NCI-H82 treated with DMSO at 0.1 percent for 48 hours (cell line): ENCODE data around the gene HLCS.
"Not testable (repeated sequence)": the region's sequence is repeated elsewhere in the genome, so short reads cannot be mapped to it uniquely, and the experiment has no call there.

Experiments used
- DNase-seq: peaks from one replicate; lab custom pipeline; 2025; ENCODE audit not compliant: unreplicated experiment; lab: John Stamatoyannopoulos, UW

Gene HLCS

DNA sequence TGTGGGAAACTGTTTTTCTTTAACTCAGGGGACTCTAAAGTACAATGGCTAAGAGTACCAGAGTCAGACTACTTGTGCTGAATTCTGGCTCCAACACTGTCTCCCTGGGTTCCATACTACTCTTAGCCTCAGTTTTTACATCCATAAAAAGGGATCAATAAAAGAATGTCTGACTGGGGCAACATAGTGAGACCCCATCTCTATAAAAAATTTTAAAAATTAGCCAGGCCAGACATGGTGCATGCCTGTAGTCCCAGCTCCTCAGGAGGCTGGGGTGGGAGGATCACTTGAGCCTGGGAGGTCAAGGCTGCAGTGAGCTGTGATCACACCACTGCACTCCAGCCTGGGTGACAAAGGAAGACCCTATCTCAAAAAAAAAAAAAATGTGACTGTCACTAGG, 150.4 kb downstream of the HLCS start:
- DNase-seq = not testable (repeated sequence)

DNA sequence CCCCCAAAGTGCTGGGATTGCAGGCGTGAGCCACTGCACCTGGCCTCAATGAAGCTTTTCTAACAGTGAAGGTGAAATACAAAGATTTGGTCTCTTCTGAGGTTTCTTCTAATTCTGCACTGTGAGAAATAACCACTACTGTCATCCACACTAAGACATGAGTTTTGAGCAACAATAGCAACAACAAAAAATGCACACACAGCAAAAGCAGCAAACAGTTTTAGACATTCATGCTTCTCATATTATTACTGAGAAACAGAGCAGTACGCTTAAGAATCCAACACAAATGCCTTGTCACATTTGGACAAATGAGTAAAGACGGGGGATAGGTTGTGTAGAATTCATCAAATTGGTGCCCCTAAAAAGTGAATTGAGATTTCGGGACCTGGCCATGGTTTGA, 151.2 kb downstream of the HLCS start:
- no peak for DNase-seq

DNA sequence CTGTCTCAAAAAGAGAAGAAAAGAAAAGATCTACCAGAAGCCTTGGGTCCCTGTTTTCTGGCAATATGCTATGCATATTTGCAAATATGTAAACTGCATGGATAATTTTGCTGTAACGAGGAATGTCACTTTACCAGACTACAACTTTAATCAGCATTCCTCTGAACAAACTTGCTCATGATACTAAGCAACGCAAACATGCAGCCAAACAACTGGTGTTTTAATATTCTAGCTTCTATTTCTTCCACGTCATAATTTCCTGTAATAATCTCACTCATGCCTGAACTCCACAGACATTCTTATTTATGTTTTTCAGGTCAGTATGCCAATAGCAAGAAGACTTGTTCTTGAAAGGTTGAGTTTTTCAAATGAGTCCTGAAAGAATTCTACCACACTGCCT, 153.4 kb downstream of the HLCS start:
- DNase-seq = no peak

DNA sequence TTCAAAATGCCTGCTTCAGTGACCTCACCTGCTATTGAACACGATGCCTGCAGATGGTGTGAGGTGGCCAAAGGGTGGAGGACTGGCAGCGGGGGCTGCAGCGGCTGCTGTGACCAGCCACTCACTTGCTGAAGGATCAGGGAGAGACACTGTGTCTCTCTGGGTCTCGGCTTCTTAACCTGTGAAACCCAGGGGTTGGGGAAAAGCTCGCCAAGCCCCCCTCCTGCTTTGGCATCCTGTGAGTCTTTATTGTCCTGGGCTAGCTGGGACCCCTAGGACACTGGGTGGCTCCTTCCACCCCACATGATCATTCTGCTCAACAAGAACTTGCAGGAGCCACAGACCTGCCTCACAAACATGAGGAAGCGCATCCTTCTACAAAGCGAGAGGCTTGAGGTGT, 154.7 kb downstream of the HLCS start:
- DNase-seq = no peak

DNA sequence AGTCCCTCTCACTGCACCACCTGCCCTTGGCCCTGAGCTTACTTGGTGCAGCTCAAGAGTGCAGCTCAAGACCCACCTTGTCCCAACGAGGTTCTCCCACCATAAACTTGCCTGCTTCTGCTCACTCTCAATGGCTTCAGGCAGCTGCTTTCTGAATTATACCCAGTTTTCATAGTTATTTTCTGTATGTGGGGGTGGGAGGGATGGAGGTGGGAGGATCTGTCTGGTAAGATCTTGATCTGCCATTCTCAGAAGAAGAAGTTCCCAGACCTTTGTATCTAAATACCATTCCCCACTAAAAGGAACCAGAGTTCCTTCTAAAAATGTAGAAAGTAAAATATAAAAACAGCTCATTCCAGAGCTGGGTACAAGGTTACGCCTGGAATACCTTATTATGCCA, 156.0 kb downstream of the HLCS start:
- DNase-seq = no peak

DNA sequence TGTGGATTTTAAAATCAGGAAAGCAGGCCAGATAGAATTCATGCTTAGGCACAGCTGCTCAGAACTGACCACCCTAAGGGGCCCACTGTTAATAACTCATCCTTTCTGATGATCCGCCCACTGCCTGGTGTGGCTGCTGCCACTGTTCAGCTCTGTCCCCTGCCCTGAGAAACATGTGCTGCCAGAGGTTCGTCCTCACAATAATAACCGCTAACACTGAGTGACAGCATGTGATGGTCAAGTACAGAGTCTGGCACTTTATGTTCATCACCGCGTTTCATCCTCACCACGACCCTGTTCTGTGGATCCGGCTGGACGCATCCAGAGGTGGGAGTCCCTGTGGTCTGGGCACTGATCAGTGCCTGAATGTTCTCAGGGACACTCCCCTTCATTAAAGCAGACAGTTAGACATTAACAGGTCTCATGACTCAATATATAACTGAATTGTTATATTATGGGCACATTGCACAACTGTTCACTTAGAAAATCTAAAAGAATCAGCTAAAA, 159.0 kb downstream of the HLCS start:
- no peak for DNase-seq

DNA sequence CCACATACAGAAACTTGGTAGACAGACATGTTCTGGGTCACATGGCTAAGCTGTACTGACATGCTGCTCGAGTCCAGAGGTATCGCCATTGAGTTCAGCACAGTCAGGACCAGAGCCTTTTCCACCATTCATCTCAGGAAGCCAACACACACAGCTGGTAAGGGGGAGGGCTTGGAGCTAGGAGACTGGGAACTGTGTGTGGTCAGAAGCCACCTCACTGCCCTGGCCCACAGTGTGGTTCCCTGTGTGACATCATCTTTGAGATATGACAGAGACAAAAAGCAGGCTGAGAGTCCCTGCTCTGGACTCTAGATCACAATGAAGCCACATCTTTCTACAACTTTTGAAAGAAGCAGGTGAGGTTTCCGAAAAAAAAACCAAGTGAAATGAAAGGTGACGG, 160.4 kb downstream of the HLCS start:
- no peak for DNase-seq

DNA sequence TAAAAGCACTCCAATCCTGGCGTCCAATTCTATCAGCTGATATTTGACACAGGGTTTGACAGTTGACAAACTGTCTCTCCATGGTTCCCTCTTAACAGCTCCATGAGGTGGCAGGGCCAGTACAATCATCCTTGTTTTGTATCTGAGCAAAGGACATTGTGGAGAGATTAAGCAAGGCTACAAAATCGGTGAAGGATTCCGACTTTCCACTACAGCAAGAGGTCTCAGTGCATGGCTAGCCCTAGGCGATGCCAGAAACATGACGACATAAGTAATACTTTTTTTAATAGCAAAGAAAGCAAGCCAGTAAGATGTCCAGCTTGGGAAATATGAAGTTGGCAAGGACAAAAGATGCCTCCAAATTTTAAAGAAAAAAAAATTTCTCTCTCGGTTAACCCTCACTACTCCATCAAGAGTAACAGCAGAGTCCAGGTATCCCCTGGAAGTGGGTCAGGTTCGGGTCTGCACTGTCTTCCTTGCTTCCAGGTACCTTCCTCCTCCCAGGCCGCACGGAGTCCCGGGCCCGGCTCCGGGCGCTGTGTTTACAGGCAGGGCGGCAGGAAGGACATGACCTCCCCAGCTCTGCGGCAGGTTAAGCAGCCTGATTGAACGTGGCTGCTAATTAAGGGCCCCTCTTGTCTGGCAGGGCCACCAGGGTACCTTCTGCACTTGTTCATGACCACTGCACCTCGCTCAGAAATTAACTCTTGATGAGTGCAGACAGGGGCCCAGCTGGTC, 161.4 kb downstream of the HLCS start:
- DNase-seq = no peak

DNA sequence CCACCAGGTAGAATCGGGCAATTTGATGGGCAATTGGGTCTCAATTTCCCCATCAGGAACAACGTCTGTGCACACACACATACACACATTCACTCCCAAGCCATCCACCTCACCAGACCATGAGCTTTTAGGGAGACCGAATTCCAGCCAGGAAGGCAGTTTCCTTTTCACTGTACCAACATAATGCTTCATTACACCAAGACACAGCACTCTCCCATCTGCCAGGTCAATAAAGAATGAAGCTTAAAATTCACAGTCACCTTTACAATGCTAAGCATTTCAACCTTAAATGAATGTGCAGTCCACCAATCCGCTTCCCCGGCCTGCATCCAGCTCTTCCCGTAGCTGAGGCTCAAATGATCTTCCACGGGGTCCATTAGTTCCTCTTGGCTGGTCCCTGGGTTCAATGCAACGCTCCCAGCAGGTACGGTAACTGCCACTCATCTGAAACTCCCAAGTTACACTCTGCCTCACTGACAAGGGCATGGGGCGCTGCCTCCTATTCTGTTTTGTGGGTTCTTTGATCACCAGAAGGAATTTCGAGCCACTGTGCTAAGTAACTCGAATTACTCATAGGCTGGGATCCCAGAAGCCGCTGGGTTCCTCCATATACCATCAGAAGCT, 162.5 kb downstream of the HLCS start:
- DNase-seq = no peak

DNA sequence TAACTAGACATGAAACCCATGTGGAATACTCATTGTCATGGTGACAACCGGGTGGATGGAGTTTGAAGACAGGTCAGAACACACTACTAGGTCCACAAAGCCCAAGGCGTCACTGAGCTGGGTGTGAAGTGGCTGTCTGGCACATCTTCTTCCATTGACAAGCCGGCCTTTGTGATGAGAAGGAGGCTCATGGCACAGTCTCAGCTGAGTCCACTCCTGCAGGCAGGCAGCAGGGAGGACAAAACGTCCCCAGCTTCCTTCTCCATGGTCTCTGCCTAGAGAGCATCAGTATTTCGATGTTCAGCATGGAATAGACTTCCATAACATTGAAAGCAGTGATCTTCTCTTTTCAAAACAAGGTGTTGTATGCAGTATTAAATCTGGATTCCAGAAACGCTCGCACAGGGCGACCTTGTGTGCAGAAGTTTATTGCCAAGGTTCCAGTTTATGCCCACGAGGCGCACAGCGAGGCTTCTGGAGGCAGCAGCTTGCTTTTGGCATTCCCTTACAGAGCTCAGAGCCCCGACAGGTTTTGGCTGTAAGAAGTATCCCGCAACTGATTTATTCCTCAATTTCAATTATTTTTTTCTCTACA, 163.3 kb downstream of the HLCS start:
- DNase-seq = no peak

DNA sequence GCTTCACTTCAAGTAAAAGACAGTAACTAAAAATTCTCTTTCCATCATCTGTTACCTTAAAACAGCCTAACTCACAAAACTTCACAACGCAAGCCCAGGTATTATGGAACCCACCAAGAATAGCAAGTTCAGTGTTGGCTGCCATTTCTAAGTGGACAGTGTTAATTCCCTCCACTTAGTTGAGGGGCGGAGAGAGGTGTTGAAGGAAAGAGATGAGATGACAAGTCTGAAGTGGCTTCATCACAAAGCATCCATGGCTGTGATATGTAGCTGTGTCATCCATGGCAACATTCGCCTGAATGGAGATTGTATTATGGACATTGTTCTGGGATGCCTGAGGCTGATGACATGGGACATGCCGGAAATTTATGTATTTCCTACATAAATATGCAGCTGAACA, 165.7 kb downstream of the HLCS start:
- no peak for DNase-seq

DNA sequence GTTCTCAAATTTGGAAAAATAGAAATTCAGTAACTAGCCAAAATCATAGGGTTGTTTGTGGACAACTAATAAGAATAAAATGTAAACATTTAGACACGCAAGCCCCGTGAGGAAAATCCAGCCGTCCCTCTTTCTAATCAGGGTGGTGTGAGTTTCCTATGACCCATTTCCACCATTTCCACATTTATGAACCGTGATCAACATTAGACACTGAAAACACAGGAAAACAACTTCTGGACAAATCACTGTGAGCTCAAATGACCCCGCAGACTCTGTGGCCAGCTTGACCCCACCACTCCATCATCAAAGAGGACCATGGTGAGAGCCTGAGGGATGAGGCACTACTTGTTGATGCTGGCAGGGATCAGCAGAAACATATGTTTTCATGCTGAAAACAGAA, 166.6 kb downstream of the HLCS start:
- no peak for DNase-seq

DNA sequence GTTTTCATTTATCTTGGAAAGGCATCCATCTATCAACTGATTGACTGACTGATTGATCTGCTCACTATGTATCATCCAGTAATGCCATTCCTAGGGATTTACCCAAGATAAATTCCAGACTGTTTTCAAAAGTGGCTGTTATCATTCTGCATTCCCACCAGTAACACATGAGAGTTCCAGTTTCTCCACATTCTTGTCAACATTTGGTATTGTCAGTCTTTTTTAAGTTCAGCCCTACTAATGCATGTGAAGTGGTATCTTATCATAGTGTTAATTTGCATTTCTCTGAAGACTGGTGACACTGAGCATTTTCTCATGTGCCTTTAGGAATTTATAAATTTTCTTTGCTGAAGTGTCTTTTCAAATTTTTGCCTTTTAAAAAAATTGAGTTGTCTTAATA, 168.0 kb downstream of the HLCS start:
- no peak for DNase-seq

DNA sequence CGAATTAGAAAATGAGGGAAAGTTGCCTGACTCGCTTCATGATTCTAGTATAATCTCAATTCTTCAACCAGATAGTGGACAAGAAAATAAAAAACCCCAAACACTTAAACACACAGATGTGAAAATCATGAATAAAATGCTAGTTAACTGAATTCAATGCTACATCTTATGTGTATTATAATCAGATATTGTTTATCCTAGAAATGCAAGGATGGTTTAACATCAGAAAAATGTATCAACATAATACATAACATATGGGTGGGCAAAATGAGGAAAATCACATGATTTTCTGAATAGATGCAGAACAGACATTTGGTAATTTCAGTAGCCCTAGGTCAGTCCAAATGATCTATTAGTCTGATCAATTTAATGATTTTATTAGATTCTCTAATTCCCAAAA, 170.4 kb downstream of the HLCS start:
- no peak for DNase-seq

DNA sequence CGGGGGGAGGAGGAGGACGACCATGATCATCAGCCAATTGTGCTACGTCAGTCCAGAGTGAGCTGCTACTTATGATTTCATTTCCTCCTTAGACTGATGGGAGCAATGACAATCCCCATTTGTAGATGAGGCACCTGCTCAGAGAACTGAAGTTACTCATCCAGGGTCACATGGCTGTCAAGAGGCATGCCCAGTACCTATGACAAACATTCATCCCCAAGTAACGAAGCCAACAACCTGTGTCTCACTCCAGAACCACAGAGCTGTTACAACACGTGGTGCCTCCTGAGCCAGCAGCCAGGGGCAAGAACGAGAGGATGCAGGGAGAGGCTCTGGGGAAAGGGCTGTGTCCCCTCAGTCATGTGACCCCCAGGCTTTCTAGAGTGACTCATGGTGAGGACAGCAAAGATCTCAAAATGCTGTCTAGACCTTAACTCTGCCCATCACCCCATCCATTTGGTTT, 173.9 kb downstream of the HLCS start:
- DNase-seq = no peak

DNA sequence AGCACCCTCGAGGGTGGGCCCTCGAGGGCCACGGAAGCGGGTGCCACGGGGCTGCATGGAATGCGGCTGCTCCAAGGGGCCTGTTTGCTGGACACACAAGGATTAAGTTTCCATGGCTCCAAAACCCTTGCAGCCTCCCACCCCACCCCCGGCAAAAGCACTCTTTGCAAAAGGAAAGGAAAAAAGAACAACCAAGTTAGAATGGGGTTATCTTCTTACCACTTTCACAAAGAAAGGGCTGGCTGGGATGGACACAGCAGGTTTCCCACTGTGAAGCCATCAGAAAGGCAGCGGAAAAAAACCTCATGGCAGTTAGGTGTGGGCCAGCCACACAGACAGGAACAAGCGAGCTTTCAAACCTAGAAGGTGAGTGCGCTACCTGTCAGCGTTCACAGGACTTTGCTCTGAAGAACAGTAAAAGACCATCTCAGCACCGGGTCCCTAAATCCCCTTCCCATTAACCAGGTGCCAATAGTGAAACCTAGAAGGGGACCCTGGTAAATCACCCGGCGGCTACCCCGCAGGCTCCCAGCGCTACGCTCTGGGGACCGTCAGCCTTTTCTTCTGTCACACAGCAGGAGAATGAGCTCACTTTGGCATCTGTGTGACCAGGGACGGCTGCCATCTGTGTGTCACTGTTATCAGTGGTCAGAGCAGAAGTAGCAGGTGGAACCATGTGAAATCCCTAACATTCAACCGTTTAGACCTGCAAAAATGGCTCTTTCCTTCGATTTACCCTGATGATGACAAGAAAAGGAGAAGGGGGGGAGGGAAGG, 174.6 kb downstream of the HLCS start:
- no peak for DNase-seq

DNA sequence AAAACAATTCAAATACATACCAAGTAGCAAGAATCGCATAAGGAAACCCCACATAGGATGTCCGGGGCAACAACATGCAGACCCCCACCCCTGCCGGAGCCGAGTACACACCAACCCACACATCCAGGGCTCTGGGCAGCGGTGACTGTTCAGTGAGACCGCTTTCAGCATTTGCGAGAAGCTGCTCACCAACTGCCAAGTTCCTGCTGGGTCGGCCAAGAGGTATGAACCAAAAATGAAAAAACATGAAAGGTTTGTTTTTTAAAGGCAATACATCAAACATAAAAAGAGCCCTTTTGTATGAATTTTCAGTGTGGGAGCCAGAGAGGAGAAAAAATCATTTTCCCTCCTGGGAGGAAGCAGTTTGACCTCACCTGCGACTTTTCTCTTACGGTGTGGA, 175.3 kb downstream of the HLCS start:
- no peak for DNase-seq

DNA sequence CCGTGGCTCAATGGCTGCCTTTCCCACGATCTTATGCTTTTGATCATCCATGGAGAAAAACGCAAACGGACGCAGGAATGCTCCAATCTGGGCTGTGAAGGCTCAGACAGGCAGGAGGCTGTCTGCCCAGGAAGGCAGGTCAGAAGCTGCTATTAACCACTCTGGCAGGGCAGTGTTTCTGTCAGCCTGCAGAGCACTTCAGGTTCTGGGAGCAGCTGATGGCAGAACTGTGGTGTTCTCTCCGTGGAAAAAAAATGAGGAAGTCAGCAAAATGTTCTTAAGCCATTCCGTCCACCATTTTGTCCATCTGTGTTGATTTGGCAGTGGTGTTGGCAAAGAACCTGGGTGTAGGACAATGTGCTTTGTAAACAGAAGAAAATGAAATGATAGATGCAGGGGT, 175.9 kb downstream of the HLCS start:
- no peak for DNase-seq

DNA sequence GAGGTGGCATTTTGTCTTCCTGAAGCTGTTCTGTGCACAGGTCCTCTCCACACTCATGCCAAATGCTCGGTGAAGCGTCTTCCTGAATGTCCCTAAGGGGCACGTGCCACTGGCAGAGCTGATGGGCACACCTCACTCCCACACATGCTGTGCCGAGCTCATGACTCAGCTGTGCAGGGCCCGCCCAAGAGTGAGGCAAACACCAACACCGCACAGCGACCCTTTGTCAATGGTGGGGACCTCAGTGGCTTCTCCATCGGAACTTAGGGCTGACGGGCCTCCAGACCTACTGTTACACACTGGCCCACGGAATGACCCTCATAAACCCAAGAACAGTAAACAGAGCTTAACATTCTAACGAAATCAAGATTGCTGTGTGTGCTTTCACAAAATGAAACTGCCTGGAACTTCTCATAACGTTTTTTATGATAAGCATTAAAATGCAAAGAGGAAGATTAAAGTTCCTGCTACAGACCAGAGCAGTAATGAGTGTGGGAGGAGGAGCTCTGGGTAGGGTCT, 178.3 kb downstream of the HLCS start:
- no peak for DNase-seq

DNA sequence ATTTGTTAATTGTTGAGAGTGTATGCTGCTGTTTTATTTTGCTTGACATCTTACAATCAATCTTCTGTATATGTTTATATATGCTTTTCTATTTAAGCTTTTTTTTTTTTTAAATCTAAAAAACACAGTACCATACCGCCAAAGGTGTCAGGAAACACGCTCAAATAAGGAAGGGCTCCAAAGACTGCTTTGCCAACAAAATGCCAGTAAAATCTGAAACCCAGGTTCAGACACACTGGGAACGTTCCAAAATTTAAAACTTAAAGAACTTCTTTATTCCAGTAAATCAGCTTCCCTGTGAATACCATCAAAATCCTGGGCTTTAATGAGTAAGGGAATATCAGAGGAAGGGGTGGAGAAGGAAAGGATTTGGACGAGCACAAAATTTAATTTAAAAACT, 180.3 kb downstream of the HLCS start:
- no peak for DNase-seq

DNA sequence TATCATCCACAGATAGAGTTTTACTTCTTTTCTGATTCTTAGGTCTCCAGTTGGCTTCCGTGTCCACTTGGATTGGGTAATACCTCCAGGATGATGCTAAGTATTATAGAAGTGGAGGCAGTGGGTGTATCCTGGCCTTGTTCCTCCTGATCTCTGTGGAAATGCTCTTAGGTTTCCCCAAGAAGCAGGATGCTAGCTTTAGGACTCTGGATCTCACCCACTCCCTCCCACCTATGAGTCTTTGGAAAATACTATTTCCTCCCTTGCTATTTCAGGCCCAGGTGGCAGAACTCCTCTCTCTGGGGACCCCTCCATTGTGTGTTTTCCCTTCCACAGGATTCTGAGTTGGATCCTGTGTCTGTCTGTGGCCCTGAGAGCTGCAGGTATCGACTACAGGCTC, 180.9 kb downstream of the HLCS start:
- no peak for DNase-seq
